ENCODE measurements around the gene TLL1.

TLL1 gene

GRCh38 chr4:165971933-165972332, 98.9 kb downstream of the TLL1 start:
- H3K4me3 ChIP-seq (ENCODE audit: control insufficient read depth, low read depth, low read length), result no peak overlapping the region
- TF ChIP-seq, protein P1, sequence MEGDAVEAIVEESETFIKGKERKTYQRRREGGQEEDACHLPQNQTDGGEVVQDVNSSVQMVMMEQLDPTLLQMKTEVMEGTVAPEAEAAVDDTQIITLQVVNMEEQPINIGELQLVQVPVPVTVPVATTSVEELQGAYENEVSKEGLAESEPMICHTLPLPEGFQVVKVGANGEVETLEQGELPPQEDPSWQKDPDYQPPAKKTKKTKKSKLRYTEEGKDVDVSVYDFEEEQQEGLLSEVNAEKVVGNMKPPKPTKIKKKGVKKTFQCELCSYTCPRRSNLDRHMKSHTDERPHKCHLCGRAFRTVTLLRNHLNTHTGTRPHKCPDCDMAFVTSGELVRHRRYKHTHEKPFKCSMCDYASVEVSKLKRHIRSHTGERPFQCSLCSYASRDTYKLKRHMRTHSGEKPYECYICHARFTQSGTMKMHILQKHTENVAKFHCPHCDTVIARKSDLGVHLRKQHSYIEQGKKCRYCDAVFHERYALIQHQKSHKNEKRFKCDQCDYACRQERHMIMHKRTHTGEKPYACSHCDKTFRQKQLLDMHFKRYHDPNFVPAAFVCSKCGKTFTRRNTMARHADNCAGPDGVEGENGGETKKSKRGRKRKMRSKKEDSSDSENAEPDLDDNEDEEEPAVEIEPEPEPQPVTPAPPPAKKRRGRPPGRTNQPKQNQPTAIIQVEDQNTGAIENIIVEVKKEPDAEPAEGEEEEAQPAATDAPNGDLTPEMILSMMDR (conservative IDR thresholded peaks at IDR 0.05; ENCODE audit: control insufficient read depth, insufficient read depth, low read depth, low read length), result no peak
- peak; percentile 17 for DNase-seq (ENCODE audit: low read depth)

- TF ChIP-seq, protein P1 (conservative IDR thresholded peaks at IDR 0.05; ENCODE audit: control insufficient read depth, insufficient read depth, low read depth, low read length), result no peak
- no peak for DNase-seq (ENCODE audit: low read depth)
- no peak overlapping the region for H3K4me3 ChIP-seq (ENCODE audit: control insufficient read depth, low read depth, low read length)
Observed at GRCh38 chr4:165972747-165973146, 99.7 kb downstream of the TLL1 start.

DNA sequence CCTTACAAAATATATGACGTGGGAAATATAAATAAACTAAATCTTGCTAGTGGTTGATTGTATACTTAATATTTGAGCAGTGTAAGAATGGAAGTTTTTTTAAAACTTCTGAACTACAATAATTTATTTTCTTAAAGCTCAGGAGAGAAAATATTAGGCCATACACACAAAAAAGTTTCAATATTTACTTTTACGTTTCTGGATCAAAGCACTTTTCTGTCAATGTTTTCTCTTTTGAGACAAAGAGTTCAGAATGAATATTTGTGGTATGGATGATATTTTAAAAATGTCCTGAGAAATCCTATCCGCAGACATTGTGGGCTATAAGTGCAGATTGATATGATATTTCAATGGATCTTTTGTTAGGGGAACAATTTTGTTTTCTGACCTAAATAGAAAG, 109.9 kb downstream of the TLL1 start:
- H3K4me3 ChIP-seq (ENCODE audit: control insufficient read depth, low read depth, low read length), result no peak overlapping the region
- no peak for DNase-seq (ENCODE audit: low read depth)
- TF ChIP-seq, protein P1 (conservative IDR thresholded peaks at IDR 0.05; ENCODE audit: control insufficient read depth, insufficient read depth, low read depth, low read length), result no peak

DNA sequence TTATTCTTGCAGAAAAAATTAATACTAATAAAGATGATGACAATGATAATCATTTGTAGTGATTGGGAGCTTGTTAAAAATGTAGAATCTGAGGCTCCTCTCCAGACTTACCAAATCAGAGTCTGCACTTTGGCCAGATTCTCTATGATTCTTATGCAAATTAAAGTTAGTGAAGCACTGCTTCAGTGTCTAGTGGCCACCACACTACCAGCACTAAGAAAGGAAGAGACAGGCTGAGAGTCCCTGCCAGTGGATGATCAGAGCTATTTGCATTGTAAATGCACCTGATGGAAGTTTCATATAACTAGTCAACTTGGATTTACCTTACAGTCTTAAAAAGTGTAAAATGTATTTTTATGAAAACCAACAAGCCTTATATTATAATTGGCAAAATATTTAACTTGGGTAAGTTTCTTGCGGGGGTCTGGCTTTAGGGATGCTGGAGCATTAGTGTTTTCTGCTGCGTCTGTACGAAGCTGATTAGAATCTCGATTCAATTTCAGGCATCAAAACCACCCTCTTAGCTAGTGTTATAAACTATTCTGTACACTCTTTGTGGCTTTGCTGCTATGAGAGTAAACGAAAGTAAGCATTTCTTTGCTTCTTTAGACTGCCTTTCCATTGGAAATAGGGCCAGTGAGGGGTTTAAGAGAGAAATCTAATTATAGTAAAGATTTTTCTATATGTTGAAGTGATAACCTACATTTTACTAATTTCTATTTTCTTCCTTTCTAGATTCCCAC, 114.1 kb downstream of the TLL1 start:
- TF ChIP-seq, protein P1 (conservative IDR thresholded peaks at IDR 0.05; ENCODE audit: control insufficient read depth, insufficient read depth, low read depth, low read length), result no peak
- no peak for DNase-seq (ENCODE audit: low read depth)
- no peak overlapping the region for H3K4me3 ChIP-seq (ENCODE audit: control insufficient read depth, low read depth, low read length)

DNA sequence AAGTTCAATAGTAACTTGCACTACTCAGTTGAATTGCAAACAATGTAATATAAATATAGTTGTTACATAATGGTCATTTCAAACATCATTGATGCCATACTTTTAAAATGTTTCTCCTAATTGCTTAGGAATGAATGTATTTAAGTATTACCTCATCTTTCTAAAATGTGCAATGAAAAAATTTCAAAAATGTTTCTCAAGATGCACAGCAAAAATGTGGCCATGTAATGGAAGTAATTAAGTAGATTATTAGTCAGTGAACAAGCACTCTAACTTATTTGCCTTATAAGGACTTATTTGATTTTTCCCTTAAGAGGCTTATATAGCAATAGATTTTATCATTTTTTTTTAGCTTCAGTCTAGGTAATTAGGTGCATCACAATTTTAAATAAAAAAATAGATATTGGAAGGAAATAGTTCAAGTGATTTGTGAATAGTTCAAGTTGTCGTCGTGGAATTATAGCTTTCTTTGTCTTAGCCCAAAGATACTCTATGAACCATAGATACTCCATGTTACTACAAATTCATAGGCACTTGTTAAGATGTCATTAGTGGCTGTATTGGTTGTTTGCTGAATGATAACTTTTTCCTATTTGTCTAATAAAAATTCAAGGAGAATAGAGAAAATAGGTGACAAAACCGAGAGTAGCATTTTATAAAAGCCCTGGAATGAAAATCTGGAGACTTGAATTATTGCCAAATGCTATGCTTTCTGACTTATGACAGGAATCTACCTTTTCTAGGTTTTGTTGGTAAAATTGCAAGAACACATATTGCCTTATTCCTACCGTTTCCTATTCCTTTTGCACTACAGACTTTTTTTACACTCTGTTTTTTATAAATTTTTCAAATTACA, 118.5 kb downstream of the TLL1 start:
- no peak overlapping the region for H3K4me3 ChIP-seq (ENCODE audit: control insufficient read depth, low read depth, low read length)
- peak; percentile 22 for DNase-seq (ENCODE audit: low read depth)
- TF ChIP-seq, protein P1 (conservative IDR thresholded peaks at IDR 0.05; ENCODE audit: control insufficient read depth, insufficient read depth, low read depth, low read length), result no peak

DNA sequence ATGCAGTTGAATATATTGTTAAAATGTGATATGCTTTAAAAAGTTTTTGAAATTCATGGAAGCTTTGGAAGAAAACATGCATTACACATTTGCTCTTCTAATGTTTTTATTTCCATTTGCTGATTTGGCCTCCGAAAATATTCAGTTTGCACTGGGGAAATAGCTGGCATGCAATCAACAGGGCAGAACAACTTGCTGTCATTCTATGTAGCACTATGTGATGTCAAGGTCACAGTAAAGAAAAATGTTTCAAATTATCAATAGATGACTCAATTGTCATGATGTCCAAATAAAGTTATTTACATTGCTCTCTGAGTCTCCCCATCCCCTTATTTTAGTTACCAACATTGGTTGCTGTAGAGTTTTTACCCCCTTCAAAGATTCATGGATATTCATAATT, 119.2 kb downstream of the TLL1 start:
- DNase-seq (ENCODE audit: low read depth), result no peak
- H3K4me3 ChIP-seq (ENCODE audit: control insufficient read depth, low read depth, low read length), result no peak overlapping the region
- TF ChIP-seq, protein P1 (conservative IDR thresholded peaks at IDR 0.05; ENCODE audit: control insufficient read depth, insufficient read depth, low read depth, low read length), result no peak

Measured in fibroblast of mammary gland (primary cell).